ENCODE results near the gene MED25.

DNA sequence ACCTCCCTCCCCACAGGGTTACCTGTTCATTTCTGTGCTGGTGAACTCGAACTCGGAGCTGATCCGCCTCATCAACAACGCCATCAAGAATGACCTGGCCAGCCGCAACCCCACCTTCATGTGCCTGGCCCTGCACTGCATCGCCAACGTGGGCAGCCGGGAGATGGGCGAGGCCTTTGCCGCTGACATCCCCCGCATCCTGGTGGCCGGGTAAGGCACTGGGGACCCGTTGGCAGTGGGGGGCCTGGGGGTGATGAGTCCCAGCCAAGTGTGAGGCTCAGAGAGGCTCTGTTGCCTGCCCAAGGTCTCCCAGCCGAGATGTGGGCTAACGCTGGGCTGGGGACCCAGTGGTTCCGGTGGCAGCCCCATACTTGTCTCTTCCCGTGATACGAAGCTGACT, 35.6 kb upstream of the MED25 start:
- TF ChIP-seq RAD21 (conservative IDR thresholded peaks at IDR 0.05) = no peak
- TF ChIP-seq, protein P1, sequence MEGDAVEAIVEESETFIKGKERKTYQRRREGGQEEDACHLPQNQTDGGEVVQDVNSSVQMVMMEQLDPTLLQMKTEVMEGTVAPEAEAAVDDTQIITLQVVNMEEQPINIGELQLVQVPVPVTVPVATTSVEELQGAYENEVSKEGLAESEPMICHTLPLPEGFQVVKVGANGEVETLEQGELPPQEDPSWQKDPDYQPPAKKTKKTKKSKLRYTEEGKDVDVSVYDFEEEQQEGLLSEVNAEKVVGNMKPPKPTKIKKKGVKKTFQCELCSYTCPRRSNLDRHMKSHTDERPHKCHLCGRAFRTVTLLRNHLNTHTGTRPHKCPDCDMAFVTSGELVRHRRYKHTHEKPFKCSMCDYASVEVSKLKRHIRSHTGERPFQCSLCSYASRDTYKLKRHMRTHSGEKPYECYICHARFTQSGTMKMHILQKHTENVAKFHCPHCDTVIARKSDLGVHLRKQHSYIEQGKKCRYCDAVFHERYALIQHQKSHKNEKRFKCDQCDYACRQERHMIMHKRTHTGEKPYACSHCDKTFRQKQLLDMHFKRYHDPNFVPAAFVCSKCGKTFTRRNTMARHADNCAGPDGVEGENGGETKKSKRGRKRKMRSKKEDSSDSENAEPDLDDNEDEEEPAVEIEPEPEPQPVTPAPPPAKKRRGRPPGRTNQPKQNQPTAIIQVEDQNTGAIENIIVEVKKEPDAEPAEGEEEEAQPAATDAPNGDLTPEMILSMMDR (IDR thresholded peaks at IDR 0.05; ENCODE audit: poor library complexity, severe bottlenecking) = no peak
